ENCODE data around the gene FAM229A. TPM values are rescaled to one million over a fixed set of nuclear protein-coding genes. Genes with fewer than 3 reads are reported as not detected.
A peak's percentile ranks its signal among the peaks of the same experiment; 100 is the strongest.
"Not testable (repeated sequence)": the region's sequence is repeated elsewhere in the genome, so short reads cannot be mapped to it uniquely, and the experiment has no call there.

The FAM229A gene
- total and polyA plus RNA-seq, 2 experiments from 2014 or later = 3.6 to 4.2 TPM

GRCh38 chr1:32396524-32396923, 34.2 kb upstream of the FAM229A start:
- H3K4me1 ChIP-seq (ENCODE audit: insufficient read depth); H3K36me3 ChIP-seq (ENCODE audit: insufficient read depth); H3K4me2 ChIP-seq; H3K4me3 ChIP-seq; H3K9me2 ChIP-seq (ENCODE audit: insufficient read depth); DNase-seq (ENCODE audit: low spot score); ATAC-seq; H3K4me3 Mint-ChIP-seq; H3K27ac Mint-ChIP-seq; H3K27me3 ChIP-seq (ENCODE audit: insufficient read depth); H3K27ac ChIP-seq (ENCODE audit: low read depth); H3F3A ChIP-seq (replicated peaks; ENCODE audit: low read depth); H2AFZ ChIP-seq; H4K20me1 ChIP-seq (replicated peaks; ENCODE audit: insufficient read depth): not testable (repeated sequence)
- Mint-ChIP-seq H3K27me3 (ENCODE audit: insufficient read depth, low read depth, poor library complexity) (peaks cover 16% of the 10 kb centered on the region), H3K9me3 (peaks cover 11% of the 10 kb centered on the region; the same call in 2 of the 3 replicates), H3K4me1 (peaks cover 18% of the 10 kb centered on the region; the same call in 2 of the 3 replicates), H3K36me3 (ENCODE audit: low read depth) (peaks cover 19% of the 10 kb centered on the region)
- H3K79me2 ChIP-seq (replicated peaks; ENCODE audit: insufficient read depth) = peaks cover 32% of the 10 kb centered on the region

DNA sequence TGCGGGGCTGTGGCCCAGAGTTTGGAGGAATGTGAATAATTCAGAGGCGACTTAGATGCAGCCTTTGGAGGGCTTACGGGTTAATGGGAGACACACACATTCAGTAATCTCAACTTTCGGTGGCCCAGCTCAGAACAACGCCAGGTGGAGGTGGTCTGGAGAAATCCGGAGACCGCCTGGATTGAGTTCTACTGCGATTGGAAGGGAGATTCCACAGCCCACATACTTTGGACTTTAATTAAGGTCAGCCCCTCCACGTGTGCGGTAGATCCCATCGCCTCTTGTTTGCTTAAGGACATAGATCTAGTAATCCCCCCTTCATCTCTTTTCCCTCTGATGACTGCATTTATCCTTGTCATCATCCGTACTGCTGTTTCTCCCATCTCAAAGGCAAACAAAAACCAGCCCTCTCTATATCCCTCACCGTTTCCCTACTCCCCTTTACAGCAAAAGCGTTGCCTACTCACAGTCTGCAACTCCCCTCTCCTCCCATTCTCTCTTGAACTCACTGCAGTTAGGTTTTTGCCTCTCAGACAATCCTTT, 32.7 kb upstream of the FAM229A start:
- Histone ChIP-seq H4K20me1 (replicated peaks; ENCODE audit: insufficient read depth) (no peaks in the 10 kb centered on the region; the same call in 1 of the 2 replicates), H3K36me3 (ENCODE audit: insufficient read depth) (no peaks in the 10 kb centered on the region), H3K4me3 (peak overlapping the region; percentile 70), H3F3A (replicated peaks; ENCODE audit: low read depth) (peaks cover 9% of the 10 kb centered on the region; the same call in 1 of the 2 replicates), H3K79me2 (replicated peaks; ENCODE audit: insufficient read depth) (peaks cover 42% of the 10 kb centered on the region), H3K4me1 (ENCODE audit: insufficient read depth) (peaks cover 10% of the 10 kb centered on the region; the same call in 1 of the 2 replicates), H2AFZ (peak overlapping the region; percentile 34), H3K27ac (ENCODE audit: low read depth) (peak overlapping the region; percentile 98), H3K9me2 (ENCODE audit: insufficient read depth) (no peaks in the 10 kb centered on the region), H3K4me2 (peak overlapping the region; percentile 79), H3K27me3 (ENCODE audit: insufficient read depth) (no peaks in the 10 kb centered on the region)
- H3K9me3 Mint-ChIP-seq = peaks cover 11% of the 10 kb centered on the region; the same call in 2 of the 3 replicates
- H3K36me3 Mint-ChIP-seq (ENCODE audit: low read depth) = peaks cover 19% of the 10 kb centered on the region
- peaks cover 10% of the 10 kb centered on the region for H3K27me3 Mint-ChIP-seq (ENCODE audit: insufficient read depth, low read depth, poor library complexity)
- ATAC-seq = peak; percentile 33
- peaks cover 13% of the 10 kb centered on the region; the same call in 2 of the 3 replicates for H3K4me1 Mint-ChIP-seq
- TF ChIP-seq STAT1 (IDR thresholded peaks at IDR 0.05; ENCODE audit: unreplicated experiment) (no peak), CREB1 (CRISPR knock-in tag; IDR thresholded peaks at IDR 0.05; ENCODE audit: low read depth) (no peak), EZH2phosphoT487 (IDR thresholded peaks at IDR 0.05; ENCODE audit: unreplicated experiment) (no peak), ETS1 (IDR thresholded peaks at IDR 0.05) (no peak), ZNF114 (CRISPR knock-in tag; IDR thresholded peaks at IDR 0.05) (no peak), EZH2 (IDR thresholded peaks at IDR 0.05; ENCODE audit: low read depth, unreplicated experiment) (no peak), NANOG (IDR thresholded peaks at IDR 0.05; ENCODE audit: borderline replicate concordance) (no peak), POLR2AphosphoS5 (IDR thresholded peaks at IDR 0.05; ENCODE audit: low read depth) (no peak)
- TF ChIP-seq, protein P1, sequence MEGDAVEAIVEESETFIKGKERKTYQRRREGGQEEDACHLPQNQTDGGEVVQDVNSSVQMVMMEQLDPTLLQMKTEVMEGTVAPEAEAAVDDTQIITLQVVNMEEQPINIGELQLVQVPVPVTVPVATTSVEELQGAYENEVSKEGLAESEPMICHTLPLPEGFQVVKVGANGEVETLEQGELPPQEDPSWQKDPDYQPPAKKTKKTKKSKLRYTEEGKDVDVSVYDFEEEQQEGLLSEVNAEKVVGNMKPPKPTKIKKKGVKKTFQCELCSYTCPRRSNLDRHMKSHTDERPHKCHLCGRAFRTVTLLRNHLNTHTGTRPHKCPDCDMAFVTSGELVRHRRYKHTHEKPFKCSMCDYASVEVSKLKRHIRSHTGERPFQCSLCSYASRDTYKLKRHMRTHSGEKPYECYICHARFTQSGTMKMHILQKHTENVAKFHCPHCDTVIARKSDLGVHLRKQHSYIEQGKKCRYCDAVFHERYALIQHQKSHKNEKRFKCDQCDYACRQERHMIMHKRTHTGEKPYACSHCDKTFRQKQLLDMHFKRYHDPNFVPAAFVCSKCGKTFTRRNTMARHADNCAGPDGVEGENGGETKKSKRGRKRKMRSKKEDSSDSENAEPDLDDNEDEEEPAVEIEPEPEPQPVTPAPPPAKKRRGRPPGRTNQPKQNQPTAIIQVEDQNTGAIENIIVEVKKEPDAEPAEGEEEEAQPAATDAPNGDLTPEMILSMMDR (conservative IDR thresholded peaks at IDR 0.05; ENCODE audit: low read depth in 2 of 2) = no peak
- no peak for DNase-seq (ENCODE audit: low spot score)
- H3K27ac Mint-ChIP-seq = peak overlapping the region; percentile 100
- peak overlapping the region; percentile 100 for H3K4me3 Mint-ChIP-seq

Measured in GM23338 (cell line).